Ovary (tissue), 3 donors: ENCODE results near the gene ARID1B.

Experiments used
- CTCF ChIP-seq, 3 donors: fragments of 450-650 bp in 2 of 3; fragments of 200-600 bp in 1 of 3; IDR thresholded peaks; one replicate each; pipeline versions ENCODE4 v1.5.1 to v1.8.0; 2016 to 2022; ENCODE audit warnings: antibody characterized with exemption in 3 of 3, mild to moderate bottlenecking in 1 of 3
- POLR2A ChIP-seq: fragments of 450-650 bp; IDR thresholded peaks from one replicate; pipeline ENCODE4 v1.6.1; 2017; ENCODE audit warnings: antibody characterized with exemption, mild to moderate bottlenecking, moderate library complexity
- donor health status: DM: no; HTN: no; CAD: no.

GRCh38 chr6:157198425-157199279 lies 421.5 kb downstream of the ARID1B start:
- TF ChIP-seq CTCF (IDR thresholded peaks at IDR 0.05) (no peak), POLR2A (no peak)
